Peyer's patch (tissue), 4 donors: ENCODE results near the gene SLC23A3. TPM values are rescaled to one million over a fixed set of nuclear protein-coding genes. Genes with fewer than 3 reads are reported as not detected.

Experiments
- DNase-seq, 3 donors: peaks; one replicate each; pipeline ENCODE4 v3.0.0-alpha.2; 2017 to 2019
- H3K27ac ChIP-seq, 4 donors: fragments of 200-600 bp; sonication (generic); one replicate each; pipeline ENCODE4 v1.5.1; 2016 to 2019
- H3K27me3 ChIP-seq, 2 donors: fragments of 200-600 bp; sonication (generic); one replicate each; pipeline ENCODE4 v1.5.1; 2019
- H3K36me3 ChIP-seq, 3 donors: fragments of 200-600 bp; sonication (generic); one replicate each; pipeline ENCODE4 v1.5.1; 2016 to 2019
- H3K4me1 ChIP-seq, 4 donors: fragments of 200-600 bp; sonication (generic); one replicate each; pipeline ENCODE4 v1.5.1; 2016 to 2019
- H3K4me3 ChIP-seq, 4 donors: fragments of 200-600 bp; sonication (generic); 1 replicate in 3 of 4; 2 replicates in 1 of 4; pipeline ENCODE4 v1.5.1; 2016 to 2019; ENCODE audit warnings: mild to moderate bottlenecking in 1 of 4
- H3K9me3 ChIP-seq, 4 donors: fragments of 200-600 bp; sonication (generic); one replicate each; pipeline ENCODE4 v1.5.1; 2016 to 2019; ENCODE audit warnings: mild to moderate bottlenecking in 1 of 4
- CTCF ChIP-seq, 6 experiments: fragments of 450-650 bp in 4 of 6; fragments of 200-600 bp in 2 of 6; sonication (generic) in 1 of 6; IDR thresholded peaks; one replicate each; pipeline ENCODE4 v1.5.1; 2017 to 2019; ENCODE audit warnings: antibody characterized with exemption in 6 of 6, mild to moderate bottlenecking in 3 of 6, moderate library complexity in 1 of 6
- POLR2A ChIP-seq, 2 donors: fragments of 450-650 bp; IDR thresholded peaks; one replicate each; pipeline ENCODE4 v1.5.1; 2017; ENCODE audit warnings: antibody characterized with exemption in 2 of 2, mild to moderate bottlenecking in 2 of 2, moderate library complexity in 2 of 2
- total RNA-seq, 4 donors: library from RNA; depleted of rRNA; stranded (reverse); fragments of >200 nt; gene quantifications; one replicate each; pipeline ENCODE4 v1.1.0, GENCODE V29; 2016

SLC23A3 gene
- total RNA-seq, 4 donors from 2014 or later = 5.0 to 111 (median 62.8) TPM

GRCh38 chr2:219142329-219142728, 27.5 kb downstream of the SLC23A3 start:
- Histone ChIP-seq H3K36me3 (peaks cover 0 to 68% (median 0%) of the 10 kb centered on the region in 3 donors), H3K9me3 (no peaks in the 10 kb centered on the region), H3K27ac (no peak overlapping the region), H3K27me3 (no peaks in the 10 kb centered on the region), H3K4me1 (peaks cover 0 to 7% (median 0%) of the 10 kb centered on the region in 4 donors), H3K4me3 (no peak overlapping the region)
- DNase-seq = no peak
- no peak for TF ChIP-seq CTCF (IDR thresholded peaks at IDR 0.05)
- no peak for TF ChIP-seq POLR2A (IDR thresholded peaks at IDR 0.05)

GRCh38 chr2:219140722-219141121, 29.1 kb downstream of the SLC23A3 start:
- DNase-seq = peak in 1 of 3 donors; percentile 77
- no peak for TF ChIP-seq CTCF (IDR thresholded peaks at IDR 0.05)
- TF ChIP-seq POLR2A (IDR thresholded peaks at IDR 0.05) = no peak
- Histone ChIP-seq H3K27ac (peak overlapping the region in 2 of 4 donors; percentile 32 to 81), H3K27me3 (no peaks in the 10 kb centered on the region), H3K36me3 (peaks cover 0 to 52% (median 0%) of the 10 kb centered on the region in 3 donors), H3K4me1 (peaks cover 0 to 7% (median 0%) of the 10 kb centered on the region in 4 donors), H3K4me3 (no peak overlapping the region), H3K9me3 (no peaks in the 10 kb centered on the region)

GRCh38 chr2:219133976-219134375, 35.9 kb downstream of the SLC23A3 start:
- Histone ChIP-seq H3K4me1 (no peaks in the 10 kb centered on the region), H3K36me3 (peaks cover 0 to 5% (median 0%) of the 10 kb centered on the region in 3 donors)

GRCh38 chr2:219131744-219132143, 38.1 kb downstream of the SLC23A3 start:
- H3K27ac ChIP-seq = no peak overlapping the region

More at GRCh38 chr2:219133976-219134375, 35.9 kb downstream of the SLC23A3 start:
- no peak for TF ChIP-seq CTCF (IDR thresholded peaks at IDR 0.05)
- TF ChIP-seq POLR2A (IDR thresholded peaks at IDR 0.05) = no peak
- DNase-seq = no peak
- H3K27me3 ChIP-seq = no peaks in the 10 kb centered on the region
- H3K4me3 ChIP-seq = no peak overlapping the region
- H3K27ac ChIP-seq = no peak overlapping the region
- no peaks in the 10 kb centered on the region for H3K9me3 ChIP-seq

GRCh38 chr2:219131327-219131726, 38.5 kb downstream of the SLC23A3 start:
- TF ChIP-seq CTCF (IDR thresholded peaks at IDR 0.05) (no peak), POLR2A (IDR thresholded peaks at IDR 0.05) (no peak)
- DNase-seq = no peak
- H3K4me1 ChIP-seq = peaks cover 0 to 8% (median 3%) of the 10 kb centered on the region in 4 donors
- H3K4me3 ChIP-seq = no peak overlapping the region
- H3K27me3 ChIP-seq = no peaks in the 10 kb centered on the region
- no peaks in the 10 kb centered on the region for H3K36me3 ChIP-seq
- H3K9me3 ChIP-seq = no peaks in the 10 kb centered on the region
- no peak overlapping the region for H3K27ac ChIP-seq

More at GRCh38 chr2:219131744-219132143, 38.1 kb downstream of the SLC23A3 start:
- H3K36me3 ChIP-seq = no peaks in the 10 kb centered on the region
- no peak for DNase-seq
- H3K9me3 ChIP-seq = no peaks in the 10 kb centered on the region
- H3K27me3 ChIP-seq = no peaks in the 10 kb centered on the region
- no peak for TF ChIP-seq CTCF (IDR thresholded peaks at IDR 0.05)
- no peak for TF ChIP-seq POLR2A (IDR thresholded peaks at IDR 0.05)
- peaks cover 0 to 5% (median 2%) of the 10 kb centered on the region in 4 donors for H3K4me1 ChIP-seq
- H3K4me3 ChIP-seq = no peak overlapping the region

- Histone ChIP-seq H3K27me3 (no peaks in the 10 kb centered on the region), H3K4me3 (no peak overlapping the region), H3K36me3 (no peaks in the 10 kb centered on the region), H3K27ac (no peak overlapping the region), H3K4me1 (peaks cover 0 to 20% (median 7%) of the 10 kb centered on the region in 4 donors), H3K9me3 (no peaks in the 10 kb centered on the region)
- no peak for TF ChIP-seq POLR2A (IDR thresholded peaks at IDR 0.05)
- no peak for TF ChIP-seq CTCF (IDR thresholded peaks at IDR 0.05)
- no peak for DNase-seq
Measured at GRCh38 chr2:219129589-219129988, 40.2 kb downstream of the SLC23A3 start.
